GM21423 (cell line): Measurements from ENCODE around the gene FAM200A.
"Not testable (repeated sequence)": the region's sequence is repeated elsewhere in the genome, so short reads cannot be mapped to it uniquely, and the experiment has no call there.

ENCODE experiments used
- ATAC-seq: cut with Tn5 transposase; IDR thresholded peaks from one replicate; pipeline ENCODE4 v1.9.1; 2021; ENCODE audit warnings: mild to moderate bottlenecking, moderate library complexity; ENCODE audit not compliant: unreplicated experiment

The FAM200A gene

DNA sequence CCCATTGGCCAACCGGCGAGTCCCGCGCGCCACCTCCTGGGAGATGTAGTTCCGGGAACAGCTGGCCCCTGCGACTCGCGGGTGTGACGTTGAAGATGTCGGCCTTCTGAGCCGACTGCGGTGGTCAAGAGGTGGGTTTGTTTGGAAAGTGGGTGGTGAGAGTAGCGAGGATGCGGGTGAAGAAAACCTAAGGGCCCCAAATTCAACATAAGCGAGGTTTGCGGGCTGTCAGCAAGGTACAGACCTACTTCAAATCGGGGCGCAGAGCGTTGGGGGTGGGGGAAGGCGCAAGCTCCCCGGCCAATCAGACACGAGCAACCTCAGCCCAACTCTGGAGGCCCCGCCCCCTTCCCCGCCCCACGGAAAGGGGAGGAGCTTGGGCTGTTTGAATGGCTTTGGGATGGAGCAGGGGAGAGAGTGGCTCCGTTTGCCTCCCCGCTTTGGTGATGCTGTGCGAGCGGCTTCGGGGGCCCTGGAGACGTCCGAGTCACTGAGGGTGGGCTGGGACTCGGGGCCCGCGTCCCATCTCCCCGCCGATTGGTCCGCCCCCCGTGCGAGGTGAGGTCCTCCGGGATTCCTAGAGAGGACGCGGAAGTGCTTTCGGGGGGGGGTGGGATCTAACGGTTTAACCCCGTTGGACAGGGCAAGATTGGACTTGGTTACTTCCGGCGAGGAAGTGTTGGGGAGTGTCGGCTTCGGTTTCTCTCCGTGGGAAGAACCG is 47.2 kb downstream of the FAM200A start, which contains the start of gene ZKSCAN5:
TSS of gene ZKSCAN5 (plus strand) at position 60 of the 721 bp plus-strand sequence. CDS start 1,383 bp downstream, outside the sequence.
- peak; percentile 76 for ATAC-seq

- no peak for ATAC-seq
Observed at GRCh38 chr7:99504281-99504602, 47.7 kb downstream of the FAM200A start.

DNA sequence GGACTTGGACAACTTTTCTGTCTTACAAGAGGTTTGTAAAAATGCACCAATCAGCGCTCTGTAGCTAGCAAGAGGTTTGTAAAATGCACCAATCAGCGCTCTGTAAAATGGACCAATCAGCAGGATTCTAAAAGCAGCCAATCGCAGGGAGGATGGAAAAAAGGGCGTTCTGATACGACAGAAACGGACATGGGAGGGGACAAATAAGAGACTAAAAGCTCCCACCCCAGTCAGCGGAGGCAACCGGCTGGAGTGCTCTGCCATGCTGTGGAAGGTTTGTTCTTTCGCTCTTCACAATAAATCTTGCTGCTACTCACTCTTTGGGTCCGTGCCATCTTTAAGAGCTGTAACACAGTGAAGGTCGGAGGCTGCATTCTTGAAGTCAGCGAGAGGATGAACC is 50.7 kb downstream of the FAM200A start:
- not testable (repeated sequence) for ATAC-seq

DNA sequence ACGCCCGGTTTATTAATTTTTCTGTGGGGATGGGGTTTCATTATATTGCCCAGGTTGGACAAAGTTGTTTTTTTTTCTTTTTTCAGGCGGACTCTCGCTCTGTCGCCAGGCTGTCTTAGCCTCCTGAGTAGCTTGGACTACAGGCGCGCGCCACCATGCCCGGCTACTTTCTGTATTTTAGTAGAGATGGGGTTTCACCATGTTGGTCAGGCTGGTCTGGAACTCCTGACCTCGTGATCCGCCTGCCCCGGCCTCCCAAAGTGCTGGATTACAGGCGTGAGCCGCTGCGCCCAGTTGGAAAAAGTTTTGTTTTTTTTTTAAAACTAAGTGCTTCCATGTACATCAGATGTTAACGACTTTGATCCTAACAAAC is 51.3 kb downstream of the FAM200A start:
- no peak for ATAC-seq

- ATAC-seq, result peak; percentile 41
Observed at GRCh38 chr7:99499721-99500636, 51.9 kb downstream of the FAM200A start, which contains the start of gene ZNF394. Gene ZNF394 (minus strand): TSS chr7:99500281. CDS start chr7:99500093, 188 bp downstream.

GRCh38 chr7:99499371-99499720 is 52.6 kb downstream of the FAM200A start:
- ATAC-seq, result peak; percentile 12

- ATAC-seq, result no peak
Observed at GRCh38 chr7:99498546-99498944, 53.4 kb downstream of the FAM200A start.

DNA sequence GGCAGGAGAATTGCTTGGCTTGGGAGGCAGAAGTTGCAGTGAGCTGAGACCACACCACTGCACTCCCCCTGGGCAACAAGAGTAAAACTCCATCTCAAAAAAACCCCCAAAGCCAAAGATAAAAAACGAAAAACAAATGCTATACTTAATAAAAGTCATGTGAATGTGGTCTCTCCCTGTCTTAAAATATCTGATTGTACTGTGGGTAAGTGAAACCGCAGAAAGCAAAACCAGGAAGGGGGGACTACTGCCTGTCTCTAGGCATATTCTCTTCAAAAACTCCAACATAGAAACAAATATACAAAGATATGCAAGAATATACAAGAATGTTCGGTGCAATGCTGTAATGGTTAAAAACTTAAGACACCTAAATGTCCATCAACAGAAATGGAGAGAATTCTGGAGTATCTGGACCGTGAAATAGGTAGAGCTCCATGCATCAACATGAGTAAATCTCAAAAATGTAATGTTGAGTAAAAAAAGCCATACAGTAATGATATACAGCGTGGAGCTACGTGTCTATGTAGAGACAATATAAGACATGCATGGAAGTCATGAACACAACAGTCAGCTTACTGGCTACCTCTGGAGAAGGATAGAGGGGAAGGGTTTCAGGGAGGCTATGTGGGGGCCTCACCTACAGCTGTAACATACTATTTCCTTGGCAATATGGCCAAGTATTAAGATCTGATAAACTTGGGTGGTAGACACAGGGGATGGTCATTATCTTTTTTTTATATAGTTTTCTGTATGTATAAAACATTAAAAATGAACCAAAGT is 54.0 kb downstream of the FAM200A start:
- no peak for ATAC-seq
